Erythroblast (primary cell): Measurements from ENCODE around the gene RPL10A.

Experiments used
- GATA1 ChIP-seq: IDR thresholded peaks from 2 replicates; pipeline ENCODE4 v1.6.1; 2011; ENCODE audit warnings: low read depth, mild to moderate bottlenecking, control low read depth, low read length, moderate library complexity
- POLR2A ChIP-seq: IDR thresholded peaks from 2 replicates; pipeline ENCODE4 v1.6.1; 2011; ENCODE audit warnings: mild to moderate bottlenecking, low read length

GRCh38 chr6:35489066-35489465 lies 20.9 kb downstream of the RPL10A start:
- TF ChIP-seq POLR2A = no peak
- TF ChIP-seq GATA1 = no peak
